Progenitor cell of endocrine pancreas (in vitro differentiated cells): Measurements from ENCODE around the gene CGNL1. TPM values are rescaled to one million over a fixed set of nuclear protein-coding genes. Genes with fewer than 3 reads are reported as not detected.

Source experiments
- DNase-seq: peaks from one replicate; pipeline ENCODE4 v3.0.0; 2021; ENCODE audit warnings: low spot score; ENCODE audit not compliant: unreplicated experiment
- H3K27ac Mint-ChIP-seq: 2 replicates; pipeline ENCODE4 v1.8.0; 2021; ENCODE audit warnings: mild to moderate bottlenecking, moderate library complexity, mixed read lengths
- H3K27me3 Mint-ChIP-seq: 2 replicates; pipeline ENCODE4 v1.8.0; 2021; ENCODE audit warnings: mixed read lengths
- H3K36me3 Mint-ChIP-seq: 2 replicates; pipeline ENCODE4 v1.8.0; 2022; ENCODE audit warnings: mixed read lengths; ENCODE audit not compliant: insufficient read depth
- H3K4me1 Mint-ChIP-seq: 2 replicates; pipeline ENCODE4 v1.8.0; 2021; ENCODE audit warnings: low read depth, mixed read lengths
- H3K4me3 Mint-ChIP-seq: 2 replicates; pipeline ENCODE4 v1.8.0; 2021; ENCODE audit warnings: low read depth, mild to moderate bottlenecking, moderate library complexity, mixed read lengths
- H3K9me3 Mint-ChIP-seq: 2 replicates; pipeline ENCODE4 v1.8.0; 2021; ENCODE audit warnings: low read depth, mixed read lengths
- total RNA-seq: library from RNA; stranded (reverse); gene quantifications from 2 replicates; pipeline ENCODE4 v1.2.1, GENCODE V29; 2021
- TF ChIP-seq, protein P1 (sequence below): fragments of 200-600 bp; sonication (generic); IDR thresholded peaks from one replicate; pipeline ENCODE4 v1.5.0; 2021; ENCODE audit warnings: antibody characterized with exemption, mild to moderate bottlenecking; ENCODE audit not compliant: unreplicated experiment

The CGNL1 gene
- total RNA-seq, 1 donor from 2014 or later = 41.9 TPM

DNA sequence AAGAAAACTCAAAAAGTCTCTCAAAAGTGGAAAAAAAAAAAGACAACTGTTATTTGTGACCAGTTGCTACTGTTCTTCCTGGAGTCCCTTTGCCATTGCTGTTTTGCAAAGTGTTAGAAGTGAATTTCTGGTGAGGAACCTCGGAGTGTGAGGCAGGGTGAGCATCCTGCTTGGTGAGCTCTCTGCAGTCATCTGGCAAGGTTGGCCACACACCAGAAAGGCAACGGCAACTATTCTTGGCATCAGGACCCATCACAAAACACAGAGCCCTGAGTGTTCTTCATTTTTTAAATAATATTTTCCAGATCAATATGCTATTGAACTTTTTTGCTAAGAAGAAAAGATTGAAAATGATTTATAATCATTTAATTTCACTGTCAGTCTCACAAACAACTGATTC, 60.7 kb downstream of the CGNL1 start:
- TF ChIP-seq, protein P1, sequence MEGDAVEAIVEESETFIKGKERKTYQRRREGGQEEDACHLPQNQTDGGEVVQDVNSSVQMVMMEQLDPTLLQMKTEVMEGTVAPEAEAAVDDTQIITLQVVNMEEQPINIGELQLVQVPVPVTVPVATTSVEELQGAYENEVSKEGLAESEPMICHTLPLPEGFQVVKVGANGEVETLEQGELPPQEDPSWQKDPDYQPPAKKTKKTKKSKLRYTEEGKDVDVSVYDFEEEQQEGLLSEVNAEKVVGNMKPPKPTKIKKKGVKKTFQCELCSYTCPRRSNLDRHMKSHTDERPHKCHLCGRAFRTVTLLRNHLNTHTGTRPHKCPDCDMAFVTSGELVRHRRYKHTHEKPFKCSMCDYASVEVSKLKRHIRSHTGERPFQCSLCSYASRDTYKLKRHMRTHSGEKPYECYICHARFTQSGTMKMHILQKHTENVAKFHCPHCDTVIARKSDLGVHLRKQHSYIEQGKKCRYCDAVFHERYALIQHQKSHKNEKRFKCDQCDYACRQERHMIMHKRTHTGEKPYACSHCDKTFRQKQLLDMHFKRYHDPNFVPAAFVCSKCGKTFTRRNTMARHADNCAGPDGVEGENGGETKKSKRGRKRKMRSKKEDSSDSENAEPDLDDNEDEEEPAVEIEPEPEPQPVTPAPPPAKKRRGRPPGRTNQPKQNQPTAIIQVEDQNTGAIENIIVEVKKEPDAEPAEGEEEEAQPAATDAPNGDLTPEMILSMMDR = no peak
- H3K27ac Mint-ChIP-seq = no peak overlapping the region
- H3K4me3 Mint-ChIP-seq = no peak overlapping the region
- peaks cover 14% of the 10 kb centered on the region for H3K4me1 Mint-ChIP-seq
- peaks cover 17% of the 10 kb centered on the region for H3K36me3 Mint-ChIP-seq
- DNase-seq = no peak
- no peaks in the 10 kb centered on the region for H3K27me3 Mint-ChIP-seq
- no peaks in the 10 kb centered on the region for H3K9me3 Mint-ChIP-seq

DNA sequence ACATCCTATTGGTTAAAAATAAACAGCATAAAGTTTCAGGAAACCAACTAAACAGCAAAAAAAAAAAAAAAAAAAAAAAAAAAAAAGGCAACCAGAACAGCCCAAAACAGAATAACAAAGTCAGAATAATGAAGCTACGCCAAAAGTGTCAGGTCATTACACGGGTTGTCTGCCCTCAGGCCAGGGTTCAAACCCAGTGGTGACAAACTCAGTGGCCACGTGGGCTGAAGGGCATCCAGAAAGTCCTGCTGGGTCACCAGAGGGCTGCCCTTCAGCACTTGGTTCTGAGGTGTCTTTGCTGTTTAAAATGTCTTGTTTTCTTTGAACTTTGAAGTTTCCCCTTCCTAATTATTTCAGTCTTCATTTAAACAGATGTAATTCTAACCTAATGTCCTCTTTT, 61.3 kb downstream of the CGNL1 start:
- H3K9me3 Mint-ChIP-seq = no peaks in the 10 kb centered on the region
- TF ChIP-seq, protein P1 = no peak
- no peak for DNase-seq
- no peak overlapping the region for H3K4me3 Mint-ChIP-seq
- no peak overlapping the region for H3K27ac Mint-ChIP-seq
- peaks cover 21% of the 10 kb centered on the region for H3K36me3 Mint-ChIP-seq
- H3K27me3 Mint-ChIP-seq = no peaks in the 10 kb centered on the region
- peaks cover 12% of the 10 kb centered on the region for H3K4me1 Mint-ChIP-seq

DNA sequence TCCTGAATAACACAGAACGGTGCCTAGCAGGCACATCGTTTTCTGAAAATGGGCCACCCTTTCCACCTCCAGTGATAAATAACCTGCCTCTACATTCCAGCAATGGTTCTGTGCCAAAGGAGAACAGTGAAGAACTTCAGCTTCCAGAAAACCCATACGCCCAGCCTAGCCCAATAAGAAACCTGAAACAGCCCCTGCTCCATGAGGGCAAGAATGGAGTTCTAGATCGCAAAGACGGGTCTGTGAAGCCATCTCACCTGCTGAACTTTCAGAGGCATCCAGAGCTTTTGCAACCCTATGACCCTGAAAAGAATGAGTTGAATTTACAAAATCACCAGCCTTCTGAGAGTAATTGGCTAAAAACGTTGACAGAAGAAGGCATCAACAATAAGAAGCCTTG, 61.9 kb downstream of the CGNL1 start:
- no peaks in the 10 kb centered on the region for H3K27me3 Mint-ChIP-seq
- peaks cover 25% of the 10 kb centered on the region for H3K36me3 Mint-ChIP-seq
- no peak overlapping the region for H3K27ac Mint-ChIP-seq
- no peaks in the 10 kb centered on the region for H3K9me3 Mint-ChIP-seq
- DNase-seq = no peak
- TF ChIP-seq, protein P1 = no peak
- peaks cover 12% of the 10 kb centered on the region for H3K4me1 Mint-ChIP-seq
- no peak overlapping the region for H3K4me3 Mint-ChIP-seq

DNA sequence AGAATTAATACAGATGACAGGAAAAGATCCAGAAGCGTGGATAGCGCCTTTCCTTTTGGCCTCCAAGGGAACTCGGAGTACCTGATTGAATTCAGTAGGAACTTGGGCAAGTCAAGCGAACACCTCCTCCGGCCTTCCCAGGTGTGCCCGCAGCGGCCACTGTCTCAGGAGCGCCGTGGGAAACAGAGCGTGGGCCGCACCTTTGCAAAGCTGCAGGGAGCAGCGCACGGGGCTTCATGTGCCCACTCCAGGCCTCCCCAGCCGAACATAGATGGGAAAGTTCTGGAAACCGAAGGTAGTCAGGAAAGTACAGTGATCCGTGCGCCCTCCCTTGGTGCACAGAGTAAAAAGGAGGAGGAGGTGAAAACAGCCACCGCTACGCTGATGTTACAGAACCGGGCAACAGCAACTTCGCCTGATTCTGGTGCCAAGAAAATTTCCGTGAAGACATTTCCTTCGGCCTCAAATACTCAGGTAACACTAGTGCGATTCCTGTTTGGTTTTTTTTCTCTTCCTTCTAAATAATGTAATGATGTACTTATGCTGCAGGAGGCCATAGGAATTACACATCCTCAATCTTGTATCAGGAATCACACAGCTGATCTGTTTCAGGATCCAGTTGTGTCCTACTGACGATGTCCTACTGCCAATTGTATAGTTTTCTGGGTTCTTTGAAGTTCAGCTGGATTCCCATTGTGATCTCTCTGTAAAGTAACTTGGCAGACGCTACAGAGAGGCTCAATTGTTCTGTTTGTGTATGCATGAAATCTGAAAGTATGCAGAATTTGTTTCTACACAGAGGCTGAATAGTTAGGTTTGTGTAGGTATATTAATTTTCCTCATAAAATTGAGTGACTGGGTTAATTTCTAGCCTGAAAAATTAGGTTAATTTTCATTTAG, 63.1 kb downstream of the CGNL1 start:
- Mint-ChIP-seq H3K27me3 (no peaks in the 10 kb centered on the region), H3K27ac (no peak overlapping the region), H3K4me3 (no peak overlapping the region), H3K9me3 (no peaks in the 10 kb centered on the region), H3K36me3 (peaks cover 31% of the 10 kb centered on the region), H3K4me1 (peaks cover 13% of the 10 kb centered on the region)
- no peak for DNase-seq
- TF ChIP-seq, protein P1 = no peak

DNA sequence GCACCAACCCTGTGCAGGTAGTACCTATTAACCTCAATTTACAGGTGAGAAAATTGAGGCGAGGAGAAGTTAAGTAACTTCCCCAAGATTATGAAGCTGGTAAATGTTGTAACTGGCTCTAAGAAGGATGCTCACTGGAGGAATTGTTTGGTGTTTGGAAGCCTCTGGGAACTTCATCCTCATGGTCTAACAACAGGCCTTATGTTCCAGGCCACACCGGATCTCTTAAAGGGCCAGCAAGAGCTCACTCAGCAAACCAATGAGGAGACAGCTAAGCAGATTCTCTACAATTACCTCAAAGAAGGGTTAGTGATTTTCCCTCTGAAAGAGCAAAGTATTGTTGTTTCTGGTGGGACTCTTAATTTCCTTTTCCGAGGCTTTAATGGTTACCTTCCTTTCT, 63.9 kb downstream of the CGNL1 start:
- no peak overlapping the region for H3K27ac Mint-ChIP-seq
- H3K9me3 Mint-ChIP-seq = no peaks in the 10 kb centered on the region
- H3K27me3 Mint-ChIP-seq = no peaks in the 10 kb centered on the region
- peaks cover 17% of the 10 kb centered on the region for H3K4me1 Mint-ChIP-seq
- H3K4me3 Mint-ChIP-seq = no peak overlapping the region
- H3K36me3 Mint-ChIP-seq = peaks cover 34% of the 10 kb centered on the region
- TF ChIP-seq, protein P1 = no peak
- no peak for DNase-seq
